ENCODE results near the gene SEPHS2.

Gene SEPHS2

DNA sequence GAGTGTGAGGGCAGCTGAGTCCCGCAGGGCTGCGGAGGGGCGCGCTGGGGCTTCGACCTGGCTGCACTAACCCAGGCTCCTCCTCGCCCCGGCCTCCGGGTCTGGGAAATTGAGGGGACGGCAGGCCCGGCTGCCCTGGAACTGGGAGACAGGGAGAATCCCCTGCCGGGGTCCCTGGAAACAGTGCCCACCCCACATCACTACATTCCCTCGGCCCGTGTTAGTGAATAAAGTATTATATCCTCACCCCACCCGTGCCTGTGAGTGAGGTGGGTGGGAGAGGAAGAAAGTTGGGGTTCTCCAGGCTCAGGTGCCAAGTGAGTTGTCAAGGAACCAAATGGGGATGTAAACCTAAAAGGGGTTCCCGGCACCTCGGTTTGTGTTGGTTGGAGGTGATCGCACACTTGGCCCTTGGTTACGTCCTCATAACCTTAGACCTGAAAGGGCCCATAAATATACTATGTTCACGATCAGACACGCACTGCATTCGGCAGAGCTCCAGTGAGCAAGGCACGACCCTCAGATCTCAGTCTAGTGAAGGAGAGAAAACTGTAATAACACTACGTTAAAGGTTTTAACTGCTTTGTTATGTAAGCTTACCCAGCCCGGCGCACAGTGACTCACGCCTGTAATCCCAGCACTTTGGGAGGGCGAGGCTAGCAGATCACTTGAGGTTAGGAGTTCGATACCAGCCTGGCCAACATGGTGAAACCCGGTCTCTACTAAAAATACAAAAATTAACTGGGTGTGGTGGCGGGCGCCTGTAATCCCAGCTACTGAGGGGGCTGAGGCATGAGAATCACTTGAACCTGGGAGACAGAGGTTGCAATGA, 27.1 kb downstream of the SEPHS2 start:
- CTCF ChIA-PET, result interaction anchor here (0.7 to 2.7 kb wide), 12 partner anchors 8 to 376 kb away, joined by 3 to 15 read pairs (median 4); partner anchors contain the start of genes DCTPP1 and ZNF771
- peaks cover 41 to 81% of the 10 kb centered on the region in 2 experiments; a peak in 2 of 3 replicates for H3K36me3 ChIP-seq (ENCODE audit: control insufficient read depth in 2 of 2, insufficient read depth in 1 of 2, low read length in 2 of 2)
- peaks cover 12% of the 10 kb centered on the region for H3K4me1 ChIP-seq (ENCODE audit: control insufficient read depth, insufficient read depth, low read length)
- H3K4me3 ChIP-seq (ENCODE audit: low read depth, low read length), result peak overlapping the region; percentile 37
- no peaks in the 10 kb centered on the region for H3K9me3 ChIP-seq (ENCODE audit: control insufficient read depth, insufficient read depth, low read depth, low read length)
- peak overlapping the region; percentile 85 for H3K27ac ChIP-seq (ENCODE audit: extremely low read depth, low read depth, low read length)
- POLR2A ChIA-PET, result interaction anchor here (0.6 to 2.8 kb wide), 35 partner anchors 8 to 400 kb away, joined by 3 to 64 read pairs (median 5); partner anchors contain the start of genes ALDOA, CD2BP2, DCTPP1 and FBRS
- TF ChIP-seq ZBTB8A (tag by site-specific recombination; IDR thresholded peaks at IDR 0.05) (0 out of 2 replicates have a peak, but pooled peaks have one; percentile 17), ZSCAN23 (tag by site-specific recombination; IDR thresholded peaks at IDR 0.05) (peak; percentile 37; the same call in 1 of the 2 replicates), GLI4 (tag by site-specific recombination; IDR thresholded peaks at IDR 0.05) (no peak), GLIS1 (tag by site-specific recombination; IDR thresholded peaks at IDR 0.05) (peak; percentile 23), IKZF3 (tag by site-specific recombination; IDR thresholded peaks at IDR 0.05) (peak; percentile 11; the same call in 1 of the 2 replicates), ZNF324 (tag by site-specific recombination; IDR thresholded peaks at IDR 0.05) (0 out of 2 replicates have a peak, but pooled peaks have one; percentile 0), ZNF76 (tag by site-specific recombination; IDR thresholded peaks at IDR 0.05; ENCODE audit: borderline replicate concordance, low read depth) (no peak), ZNF184 (tag by site-specific recombination; IDR thresholded peaks at IDR 0.05) (no peak), KLF16 (tag by site-specific recombination; IDR thresholded peaks at IDR 0.05) (peak; percentile 12), ZFP69B (tag by site-specific recombination; IDR thresholded peaks at IDR 0.05) (no peak), ZNF366 (tag by site-specific recombination; conservative IDR thresholded peaks at IDR 0.05) (no peak), GFI1B (tag by site-specific recombination; IDR thresholded peaks at IDR 0.05) (peak; percentile 9; the same call in 1 of the 2 replicates), ZNF221 (tag by site-specific recombination; IDR thresholded peaks at IDR 0.05; ENCODE audit: borderline replicate concordance) (no peak), ZNF292 (tag by site-specific recombination; IDR thresholded peaks at IDR 0.05; ENCODE audit: borderline replicate concordance, low read depth) (no peak), ZNF600 (tag by site-specific recombination; IDR thresholded peaks at IDR 0.05) (peak; percentile 58), ZNF48 (tag by site-specific recombination; IDR thresholded peaks at IDR 0.05) (no peak), ZNF24 (tag by site-specific recombination; IDR thresholded peaks at IDR 0.05) (0 out of 2 replicates have a peak, but pooled peaks have one; percentile 12), ZNF768 (tag by site-specific recombination; IDR thresholded peaks at IDR 0.05) (no peak), ZBTB20 (tag by site-specific recombination; IDR thresholded peaks at IDR 0.05) (peak; percentile 56; the same call in 1 of the 2 replicates)
- TF ChIP-seq, protein P1, sequence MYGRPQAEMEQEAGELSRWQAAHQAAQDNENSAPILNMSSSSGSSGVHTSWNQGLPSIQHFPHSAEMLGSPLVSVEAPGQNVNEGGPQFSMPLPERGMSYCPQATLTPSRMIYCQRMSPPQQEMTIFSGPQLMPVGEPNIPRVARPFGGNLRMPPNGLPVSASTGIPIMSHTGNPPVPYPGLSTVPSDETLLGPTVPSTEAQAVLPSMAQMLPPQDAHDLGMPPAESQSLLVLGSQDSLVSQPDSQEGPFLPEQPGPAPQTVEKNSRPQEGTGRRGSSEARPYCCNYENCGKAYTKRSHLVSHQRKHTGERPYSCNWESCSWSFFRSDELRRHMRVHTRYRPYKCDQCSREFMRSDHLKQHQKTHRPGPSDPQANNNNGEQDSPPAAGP (tag by site-specific recombination; IDR thresholded peaks at IDR 0.05), result peak; percentile 53; the same call in 1 of the 2 replicates
- TF ChIP-seq, protein P2, sequence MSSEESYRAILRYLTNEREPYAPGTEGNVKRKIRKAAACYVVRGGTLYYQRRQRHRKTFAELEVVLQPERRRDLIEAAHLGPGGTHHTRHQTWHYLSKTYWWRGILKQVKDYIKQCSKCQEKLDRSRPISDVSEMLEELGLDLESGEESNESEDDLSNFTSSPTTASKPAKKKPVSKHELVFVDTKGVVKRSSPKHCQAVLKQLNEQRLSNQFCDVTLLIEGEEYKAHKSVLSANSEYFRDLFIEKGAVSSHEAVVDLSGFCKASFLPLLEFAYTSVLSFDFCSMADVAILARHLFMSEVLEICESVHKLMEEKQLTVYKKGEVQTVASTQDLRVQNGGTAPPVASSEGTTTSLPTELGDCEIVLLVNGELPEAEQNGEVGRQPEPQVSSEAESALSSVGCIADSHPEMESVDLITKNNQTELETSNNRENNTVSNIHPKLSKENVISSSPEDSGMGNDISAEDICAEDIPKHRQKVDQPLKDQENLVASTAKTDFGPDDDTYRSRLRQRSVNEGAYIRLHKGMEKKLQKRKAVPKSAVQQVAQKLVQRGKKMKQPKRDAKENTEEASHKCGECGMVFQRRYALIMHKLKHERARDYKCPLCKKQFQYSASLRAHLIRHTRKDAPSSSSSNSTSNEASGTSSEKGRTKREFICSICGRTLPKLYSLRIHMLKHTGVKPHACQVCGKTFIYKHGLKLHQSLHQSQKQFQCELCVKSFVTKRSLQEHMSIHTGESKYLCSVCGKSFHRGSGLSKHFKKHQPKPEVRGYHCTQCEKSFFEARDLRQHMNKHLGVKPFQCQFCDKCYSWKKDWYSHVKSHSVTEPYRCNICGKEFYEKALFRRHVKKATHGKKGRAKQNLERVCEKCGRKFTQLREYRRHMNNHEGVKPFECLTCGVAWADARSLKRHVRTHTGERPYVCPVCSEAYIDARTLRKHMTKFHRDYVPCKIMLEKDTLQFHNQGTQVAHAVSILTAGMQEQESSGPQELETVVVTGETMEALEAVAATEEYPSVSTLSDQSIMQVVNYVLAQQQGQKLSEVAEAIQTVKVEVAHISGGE (tag by site-specific recombination; conservative IDR thresholded peaks at IDR 0.05; ENCODE audit: low read depth), result no peak
- TF ChIP-seq, protein P3, sequence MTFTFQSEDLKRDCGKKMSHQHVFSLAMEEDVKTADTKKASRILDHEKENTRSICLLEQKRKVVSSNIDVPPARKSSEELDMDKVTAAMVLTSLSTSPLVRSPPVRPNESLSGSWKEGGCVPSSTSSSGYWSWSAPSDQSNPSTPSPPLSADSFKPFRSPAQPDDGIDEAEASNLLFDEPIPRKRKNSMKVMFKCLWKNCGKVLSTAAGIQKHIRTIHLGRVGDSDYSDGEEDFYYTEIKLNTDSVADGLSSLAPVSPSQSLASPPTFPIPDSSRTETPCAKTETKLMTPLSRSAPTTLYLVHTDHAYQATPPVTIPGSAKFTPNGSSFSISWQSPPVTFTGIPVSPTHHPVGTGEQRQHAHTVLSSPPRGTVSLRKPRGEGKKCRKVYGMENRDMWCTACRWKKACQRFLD (tag by site-specific recombination; IDR thresholded peaks at IDR 0.05), result no peak
- TF ChIP-seq, protein P4, sequence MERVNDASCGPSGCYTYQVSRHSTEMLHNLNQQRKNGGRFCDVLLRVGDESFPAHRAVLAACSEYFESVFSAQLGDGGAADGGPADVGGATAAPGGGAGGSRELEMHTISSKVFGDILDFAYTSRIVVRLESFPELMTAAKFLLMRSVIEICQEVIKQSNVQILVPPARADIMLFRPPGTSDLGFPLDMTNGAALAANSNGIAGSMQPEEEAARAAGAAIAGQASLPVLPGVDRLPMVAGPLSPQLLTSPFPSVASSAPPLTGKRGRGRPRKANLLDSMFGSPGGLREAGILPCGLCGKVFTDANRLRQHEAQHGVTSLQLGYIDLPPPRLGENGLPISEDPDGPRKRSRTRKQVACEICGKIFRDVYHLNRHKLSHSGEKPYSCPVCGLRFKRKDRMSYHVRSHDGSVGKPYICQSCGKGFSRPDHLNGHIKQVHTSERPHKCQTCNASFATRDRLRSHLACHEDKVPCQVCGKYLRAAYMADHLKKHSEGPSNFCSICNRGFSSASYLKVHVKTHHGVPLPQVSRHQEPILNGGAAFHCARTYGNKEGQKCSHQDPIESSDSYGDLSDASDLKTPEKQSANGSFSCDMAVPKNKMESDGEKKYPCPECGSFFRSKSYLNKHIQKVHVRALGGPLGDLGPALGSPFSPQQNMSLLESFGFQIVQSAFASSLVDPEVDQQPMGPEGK (tag by site-specific recombination; IDR thresholded peaks at IDR 0.05), result peak; percentile 16; the same call in 1 of the 2 replicates
- TF ChIP-seq, protein P5, sequence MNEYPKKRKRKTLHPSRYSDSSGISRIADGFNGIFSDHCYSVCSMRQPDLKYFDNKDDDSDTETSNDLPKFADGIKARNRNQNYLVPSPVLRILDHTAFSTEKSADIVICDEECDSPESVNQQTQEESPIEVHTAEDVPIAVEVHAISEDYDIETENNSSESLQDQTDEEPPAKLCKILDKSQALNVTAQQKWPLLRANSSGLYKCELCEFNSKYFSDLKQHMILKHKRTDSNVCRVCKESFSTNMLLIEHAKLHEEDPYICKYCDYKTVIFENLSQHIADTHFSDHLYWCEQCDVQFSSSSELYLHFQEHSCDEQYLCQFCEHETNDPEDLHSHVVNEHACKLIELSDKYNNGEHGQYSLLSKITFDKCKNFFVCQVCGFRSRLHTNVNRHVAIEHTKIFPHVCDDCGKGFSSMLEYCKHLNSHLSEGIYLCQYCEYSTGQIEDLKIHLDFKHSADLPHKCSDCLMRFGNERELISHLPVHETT (tag by site-specific recombination; IDR thresholded peaks at IDR 0.05), result 0 out of 2 replicates have a peak, but pooled peaks have one; percentile 47
- TF ChIP-seq, protein P6, sequence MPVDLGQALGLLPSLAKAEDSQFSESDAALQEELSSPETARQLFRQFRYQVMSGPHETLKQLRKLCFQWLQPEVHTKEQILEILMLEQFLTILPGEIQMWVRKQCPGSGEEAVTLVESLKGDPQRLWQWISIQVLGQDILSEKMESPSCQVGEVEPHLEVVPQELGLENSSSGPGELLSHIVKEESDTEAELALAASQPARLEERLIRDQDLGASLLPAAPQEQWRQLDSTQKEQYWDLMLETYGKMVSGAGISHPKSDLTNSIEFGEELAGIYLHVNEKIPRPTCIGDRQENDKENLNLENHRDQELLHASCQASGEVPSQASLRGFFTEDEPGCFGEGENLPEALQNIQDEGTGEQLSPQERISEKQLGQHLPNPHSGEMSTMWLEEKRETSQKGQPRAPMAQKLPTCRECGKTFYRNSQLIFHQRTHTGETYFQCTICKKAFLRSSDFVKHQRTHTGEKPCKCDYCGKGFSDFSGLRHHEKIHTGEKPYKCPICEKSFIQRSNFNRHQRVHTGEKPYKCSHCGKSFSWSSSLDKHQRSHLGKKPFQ (tag by site-specific recombination; IDR thresholded peaks at IDR 0.05), result no peak

All from HEK293 (cell line).